Measurements from ENCODE around the gene PRDM8. TPM values are rescaled to one million over a fixed set of nuclear protein-coding genes. Genes with fewer than 3 reads are reported as not detected.

PRDM8 gene
- total RNA-seq, 1 donor from 2014 or later = 0.28 TPM

Other genes starting within 250 kb of the PRDM8 start
- 31.9 TPM for gene ANTXR2, start 124.3 kb upstream of the PRDM8 start, total RNA-seq
- not detected for gene FGF5, start 69.2 kb downstream of the PRDM8 start, total RNA-seq
- gene CFAP299, start 138.2 kb downstream of the PRDM8 start, total RNA-seq = not detected